NCI-H2107 (cell line): ENCODE results near the gene EEF1G.
A peak's percentile ranks its signal among the peaks of the same experiment; 100 is the strongest.
"Not testable (repeated sequence)": the region's sequence is repeated elsewhere in the genome, so short reads cannot be mapped to it uniquely, and the experiment has no call there.

Experiments used
- DNase-seq: peaks from one replicate; lab custom pipeline; 2025; lab: John Stamatoyannopoulos, UW

Gene EEF1G

DNA sequence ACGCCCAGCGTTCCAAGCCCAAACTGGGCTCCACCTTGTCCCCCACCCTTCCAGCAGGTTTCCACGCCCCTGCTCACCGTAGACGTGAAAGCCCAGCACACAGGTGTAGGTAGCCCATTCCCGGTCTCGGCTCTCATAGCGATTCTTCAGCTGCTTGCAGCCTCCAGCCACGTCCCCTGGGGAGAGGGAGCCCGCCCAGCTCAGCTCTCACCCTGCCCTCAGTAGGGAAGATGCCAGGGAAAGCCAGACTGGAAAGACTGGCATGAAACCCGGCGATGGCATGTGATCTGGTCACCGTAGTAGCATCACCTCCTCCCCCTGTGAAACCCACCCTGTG lies 29.3 kb upstream of the EEF1G start:
- DNase-seq = no peak

DNA sequence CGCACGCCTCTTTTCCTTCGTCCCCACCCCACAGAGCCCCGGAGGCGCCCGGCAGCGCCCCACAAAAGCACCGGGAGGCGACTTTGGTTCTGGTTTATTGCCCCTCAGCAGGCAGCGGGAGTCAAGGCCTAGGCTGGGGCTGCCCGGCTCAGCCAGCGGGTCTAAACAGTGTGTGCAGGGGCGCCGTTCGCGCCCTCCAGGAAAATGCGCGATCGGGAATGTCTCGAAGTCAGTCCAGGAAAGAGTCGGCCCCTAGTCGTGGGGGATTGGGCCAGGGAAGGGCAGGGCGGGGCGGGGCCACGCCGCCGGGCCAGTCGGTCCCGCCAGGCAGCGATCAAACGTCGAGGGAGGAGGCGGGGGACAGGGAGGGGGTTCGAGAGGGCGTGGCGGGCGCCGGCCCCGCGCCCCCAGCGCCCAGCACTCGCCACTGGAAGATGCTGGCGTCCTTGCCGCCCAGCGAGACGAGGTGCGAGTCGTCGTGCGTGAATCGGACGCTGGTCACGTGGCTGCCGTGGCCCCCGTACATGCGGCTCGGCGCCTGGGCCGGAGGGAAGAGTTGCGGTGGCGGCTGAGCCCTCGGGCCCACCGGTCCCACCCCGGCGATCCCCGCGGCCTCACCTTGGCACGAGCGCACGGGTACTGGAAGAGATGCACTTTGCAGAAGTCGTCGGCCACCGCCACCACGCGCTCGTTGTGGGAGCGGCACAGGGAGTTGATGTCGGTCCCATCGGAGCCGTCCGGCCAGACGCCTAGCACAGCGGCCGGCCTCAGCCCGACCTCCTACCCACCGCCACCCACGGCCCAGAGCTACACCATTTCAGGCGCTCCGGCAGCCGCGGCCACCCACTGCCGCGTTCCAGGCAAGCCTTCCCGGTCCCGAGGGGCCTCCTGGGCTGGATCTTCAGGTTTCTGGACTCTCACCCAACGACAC lies 28.7 kb upstream of the EEF1G start:
- DNase-seq = no peak

DNA sequence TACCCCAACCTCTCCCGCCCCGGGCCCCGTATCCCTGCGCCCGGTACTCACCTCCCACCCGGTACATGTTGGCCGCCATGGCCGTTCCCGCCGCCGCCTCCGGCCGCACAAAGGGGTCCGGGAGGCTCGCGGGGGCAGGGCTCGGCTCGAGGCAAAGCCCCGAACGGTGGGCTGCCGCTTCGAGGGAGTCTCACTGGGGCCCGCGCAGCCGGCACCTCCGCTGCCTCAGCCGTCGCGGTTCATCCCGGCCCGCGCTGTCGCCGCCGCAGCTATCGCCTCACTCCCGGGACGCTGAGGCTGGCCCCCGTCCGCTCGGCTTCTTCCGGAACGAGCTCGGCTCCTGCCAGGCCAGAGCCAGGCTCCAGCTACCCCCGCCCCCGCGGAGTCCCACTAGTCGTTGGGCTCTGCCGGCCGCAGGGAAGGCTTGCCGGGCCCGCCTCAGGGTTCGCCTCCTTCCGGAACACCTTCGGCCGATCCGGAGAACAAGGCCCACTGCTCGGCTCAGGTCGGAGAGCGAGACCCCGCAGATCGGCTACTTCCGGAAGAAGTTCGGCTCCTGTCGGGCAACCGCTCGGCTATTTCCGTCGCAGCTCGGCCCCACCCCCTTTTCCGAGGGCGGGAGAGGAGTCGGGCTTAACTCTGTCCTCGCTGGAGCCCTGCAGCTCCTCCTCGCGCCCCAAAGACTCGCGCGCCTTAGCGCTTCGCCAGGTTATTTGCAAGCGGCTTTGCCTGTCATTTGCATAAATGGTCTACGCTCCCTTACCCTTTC lies 27.9 kb upstream of the EEF1G start, which contains the start of gene MTA2:
Gene MTA2 (minus strand): TSS at position 494 of the 769 bp plus-strand sequence. CDS start 415 bp downstream, at position 79.
- peak; percentile 89 for DNase-seq

- DNase-seq = no peak
Measured at GRCh38 chr11:62601122-62601371, 27.4 kb upstream of the EEF1G start.

DNA sequence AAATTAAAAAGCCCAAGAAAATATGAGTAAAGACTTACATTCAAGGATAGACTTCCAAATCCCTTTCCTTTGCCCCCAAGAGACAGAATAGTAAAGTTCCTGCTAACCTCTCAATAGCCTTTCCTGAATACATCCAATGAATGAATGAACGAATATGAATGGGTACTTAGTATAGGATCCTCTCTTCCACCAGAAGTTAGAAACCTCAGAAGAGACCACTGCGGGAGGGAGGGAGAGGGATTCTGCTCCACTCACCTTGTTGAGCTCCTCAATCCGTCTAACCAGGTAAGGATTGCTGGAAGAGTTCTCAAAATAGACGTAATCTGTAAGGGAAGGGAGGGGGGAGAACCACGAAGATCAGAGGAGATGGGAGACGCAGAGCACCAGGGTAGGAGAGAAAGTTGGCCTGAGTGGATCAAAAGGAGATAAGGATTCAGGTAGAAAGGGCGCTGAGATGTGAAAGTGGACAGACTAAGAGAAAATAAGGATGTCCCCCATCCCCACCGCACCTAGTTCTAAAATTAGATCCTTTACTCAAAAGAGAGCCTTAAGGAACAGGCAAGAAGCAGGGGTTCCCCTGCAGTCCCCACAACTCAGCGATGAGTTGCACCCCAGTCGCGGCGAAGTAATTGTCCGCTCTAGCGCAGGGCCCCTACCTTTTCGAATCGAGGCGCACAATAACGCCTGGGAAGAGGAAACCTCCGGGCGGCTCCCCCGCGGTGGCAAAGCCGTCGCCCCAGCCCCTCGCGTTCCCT lies 26.9 kb upstream of the EEF1G start:
- DNase-seq = no peak

DNA sequence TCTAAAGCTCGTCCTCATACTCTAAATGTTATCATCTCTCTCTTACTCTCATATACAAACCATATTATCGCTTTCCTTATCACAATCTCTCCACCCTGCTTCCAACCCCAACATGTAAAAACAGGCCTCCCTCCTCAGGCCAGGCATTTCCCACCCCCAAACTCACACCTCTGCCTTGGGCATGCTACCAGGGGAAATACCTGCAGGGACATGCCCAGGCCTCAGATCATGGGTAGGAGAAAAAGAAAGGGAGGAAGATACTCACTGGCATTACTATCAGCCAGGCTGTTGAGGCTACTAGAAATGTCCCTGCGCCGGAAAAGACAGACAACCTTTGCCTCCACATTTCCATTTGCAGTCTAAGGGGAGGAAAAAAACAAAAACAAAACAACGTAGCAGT lies 26.2 kb upstream of the EEF1G start:
- no peak for DNase-seq

DNA sequence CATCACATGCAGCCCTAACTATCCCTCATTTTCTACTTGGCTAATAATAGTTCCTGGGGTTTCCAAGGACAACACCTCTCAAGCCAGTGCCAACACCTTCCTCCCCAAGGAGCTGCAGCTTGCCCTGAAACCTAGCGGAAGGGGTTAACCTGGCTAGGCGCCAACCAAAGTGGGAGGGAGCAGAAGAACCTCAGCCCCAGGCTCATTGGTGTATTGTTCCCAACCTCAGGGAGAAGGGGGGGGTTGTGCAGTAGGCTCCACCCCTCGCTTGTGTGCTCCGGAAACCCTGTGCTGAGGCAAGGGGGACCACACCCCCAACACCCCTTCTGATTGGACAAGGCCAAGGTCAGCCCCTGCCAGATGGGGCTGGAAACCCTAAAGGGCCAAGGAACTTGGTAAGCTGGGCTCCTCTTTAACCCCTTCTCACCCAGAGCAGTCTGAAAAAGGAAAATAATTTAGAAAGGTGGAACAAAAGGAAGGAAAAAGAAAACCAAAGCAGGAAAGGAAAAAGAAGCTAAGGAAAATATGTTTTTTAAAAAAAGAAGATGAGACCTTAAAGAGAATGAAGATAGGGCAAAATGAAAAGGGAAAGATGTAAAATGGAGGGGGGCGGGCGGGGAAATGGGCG lies 25.5 kb upstream of the EEF1G start:
- peak; percentile 66 for DNase-seq

DNA sequence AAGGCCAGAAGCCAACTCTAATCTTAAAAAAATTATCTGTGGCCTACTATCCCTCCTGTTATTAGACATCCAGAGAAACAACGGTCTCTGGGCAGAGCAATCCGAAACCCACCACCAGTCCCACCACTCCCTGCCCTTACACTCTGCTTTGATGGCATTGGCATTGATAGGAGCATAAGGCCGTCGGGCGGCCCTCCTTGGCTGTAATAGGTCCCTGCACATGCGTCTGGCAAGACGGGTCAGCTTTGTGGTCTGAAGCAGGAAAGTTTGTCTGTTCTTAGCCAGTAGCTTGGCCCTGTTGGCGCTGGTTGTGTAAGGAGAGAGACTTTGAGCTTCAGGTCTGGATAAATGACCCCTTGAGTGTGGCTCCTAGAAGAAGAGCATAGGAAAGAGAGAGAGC lies 21.4 kb upstream of the EEF1G start:
- no peak for DNase-seq

GRCh38 chr11:62593434-62594044 lies 19.8 kb upstream of the EEF1G start:
- no peak for DNase-seq

- no peak for DNase-seq
Measured at GRCh38 chr11:62592989-62593421, 19.3 kb upstream of the EEF1G start.

DNA sequence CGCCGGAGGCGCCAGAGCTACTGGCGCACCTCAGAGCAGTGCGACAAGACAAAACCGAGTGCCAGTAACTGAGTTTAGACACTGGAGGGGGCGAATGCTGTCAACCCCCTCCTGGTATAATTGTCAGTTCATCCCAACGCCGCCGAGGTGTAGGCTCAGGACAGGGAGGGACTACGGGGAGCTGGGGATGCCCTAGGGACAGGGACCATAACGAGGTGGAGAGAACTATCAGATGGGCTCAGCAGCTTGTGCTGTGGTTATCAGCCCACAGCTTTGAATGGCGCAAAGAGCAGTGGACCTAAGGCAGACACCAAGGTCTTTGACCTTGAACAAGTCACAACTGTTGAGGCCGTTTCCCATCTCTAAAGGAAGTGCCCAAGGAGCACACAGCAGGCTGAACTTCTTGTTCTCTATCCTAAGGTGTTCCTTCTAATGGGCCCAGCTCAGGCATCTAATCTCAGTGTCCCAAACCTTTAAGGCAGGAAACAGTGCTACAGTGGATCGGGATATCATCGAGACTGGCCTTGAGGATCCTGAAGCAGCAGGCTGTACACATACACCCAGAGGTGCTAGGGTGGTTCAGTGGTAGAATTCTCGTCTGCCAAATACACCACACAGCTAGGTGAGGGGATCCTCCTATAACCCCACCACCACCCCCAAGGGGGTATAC lies 18.6 kb upstream of the EEF1G start:
- DNase-seq = no peak

- DNase-seq = peak; percentile 98
Measured at GRCh38 chr11:62591448-62592145, 17.9 kb upstream of the EEF1G start, which contains the start of gene TUT1. Gene TUT1, minus strand, starts transcription at chr11:62591523. Its CDS starts 38 bp downstream, at chr11:62591485.

DNA sequence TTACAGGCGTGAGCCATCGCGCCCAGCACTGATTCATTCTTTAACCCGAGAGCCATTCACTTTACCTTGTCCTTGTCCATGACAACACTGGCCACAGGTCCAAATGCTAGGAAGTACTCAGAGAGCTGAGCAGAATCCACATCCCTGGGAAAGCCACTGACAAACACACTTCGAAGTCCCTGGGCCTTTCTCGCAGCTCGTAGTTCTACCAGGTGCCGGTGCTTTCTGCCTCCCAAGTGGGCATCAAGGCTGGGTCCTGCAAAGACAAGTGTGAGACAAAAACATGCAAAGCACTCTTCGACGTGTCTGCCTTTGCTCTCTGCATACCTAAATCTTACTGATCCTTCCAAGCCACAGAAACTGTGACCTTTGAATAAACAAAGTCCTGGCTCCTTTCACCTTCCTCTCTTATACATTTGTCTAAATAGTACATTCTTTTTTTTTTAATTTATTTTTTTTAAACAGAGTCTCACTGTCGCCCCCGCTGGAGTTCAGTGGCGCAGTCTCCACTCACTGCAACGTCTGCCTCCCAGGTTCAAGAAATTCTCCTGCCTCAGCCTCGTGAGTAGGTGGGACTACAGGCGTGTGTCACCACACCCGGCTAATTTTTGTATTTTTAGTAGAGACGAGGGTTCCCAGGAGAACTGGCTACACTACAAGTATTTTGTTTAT lies 15.4 kb upstream of the EEF1G start:
- no peak for DNase-seq

GRCh38 chr11:62585356-62585755 lies 11.7 kb upstream of the EEF1G start:
- not testable (repeated sequence) for DNase-seq

DNA sequence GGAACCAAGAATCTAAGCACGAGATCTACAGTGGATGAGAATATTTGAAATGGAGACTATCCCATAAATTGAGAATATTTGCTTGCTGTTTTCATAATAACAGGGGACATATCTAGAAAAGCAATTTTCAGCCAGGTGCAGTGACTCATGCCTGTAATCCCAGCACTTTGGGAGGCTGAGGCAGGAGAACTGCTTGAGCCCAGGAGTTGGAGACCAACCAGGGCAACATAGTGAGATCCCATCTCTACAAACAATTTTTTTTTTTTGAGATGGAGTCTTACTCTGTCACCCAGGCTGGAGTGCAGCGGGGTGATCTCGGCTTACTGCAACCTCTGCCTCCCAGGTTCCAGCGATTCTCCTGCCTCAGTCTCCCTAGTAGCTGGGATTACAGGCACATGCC lies 8.0 kb upstream of the EEF1G start:
- not testable (repeated sequence) for DNase-seq

DNA sequence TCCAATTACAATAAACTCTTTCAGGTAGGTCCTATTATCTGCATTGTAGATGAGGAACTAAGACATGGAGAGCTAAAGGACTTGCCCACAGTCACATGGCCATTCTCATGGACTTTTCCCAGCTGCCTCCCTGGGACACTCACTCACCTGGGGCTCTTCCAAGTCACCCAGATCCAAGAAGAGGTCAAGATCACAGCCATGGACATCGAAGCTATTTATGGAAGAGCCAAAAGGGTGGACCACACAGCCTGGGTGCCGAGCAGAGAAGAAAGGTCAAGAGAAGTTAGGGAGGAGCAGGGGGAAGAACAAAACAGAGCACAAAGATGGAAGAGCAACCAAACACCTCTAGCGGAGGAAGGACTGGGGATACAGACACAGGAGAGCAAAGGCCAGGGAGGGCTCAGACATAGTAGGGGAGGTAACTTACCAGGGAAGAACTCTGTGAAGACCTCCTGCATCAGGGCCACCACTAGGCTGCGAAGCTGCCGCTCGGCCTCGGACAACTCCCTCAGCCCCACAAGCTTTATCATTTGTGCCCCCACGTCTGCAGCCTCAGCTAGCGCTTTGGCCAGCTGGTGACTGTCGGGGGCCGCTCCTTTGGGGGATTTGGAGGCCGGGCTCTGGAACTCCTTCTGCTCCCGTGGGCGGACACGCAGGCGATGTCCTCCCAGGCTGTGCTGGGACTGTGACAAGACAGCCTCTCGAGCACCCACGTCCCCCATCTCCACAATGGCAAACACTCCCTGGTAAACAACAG lies 7.4 kb upstream of the EEF1G start:
- no peak for DNase-seq

DNA sequence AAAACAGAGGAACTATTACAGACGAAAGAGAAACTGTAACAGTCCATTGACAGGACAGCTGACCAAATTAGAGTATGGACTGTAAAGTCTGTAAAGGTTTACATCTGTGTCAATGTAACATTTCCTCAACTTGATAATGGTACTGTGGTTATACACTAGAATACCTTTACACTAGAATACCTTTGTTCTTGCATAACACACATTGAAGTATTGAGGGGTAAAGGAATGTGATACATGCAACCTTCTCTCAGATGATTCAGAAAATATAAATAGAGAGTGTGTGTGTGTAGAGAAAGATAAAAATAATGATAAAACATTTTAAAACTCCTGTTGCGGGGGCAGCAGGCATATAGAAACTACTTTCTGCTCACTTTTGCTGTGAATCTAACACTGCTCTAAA lies 5.6 kb upstream of the EEF1G start:
- DNase-seq = no peak

DNA sequence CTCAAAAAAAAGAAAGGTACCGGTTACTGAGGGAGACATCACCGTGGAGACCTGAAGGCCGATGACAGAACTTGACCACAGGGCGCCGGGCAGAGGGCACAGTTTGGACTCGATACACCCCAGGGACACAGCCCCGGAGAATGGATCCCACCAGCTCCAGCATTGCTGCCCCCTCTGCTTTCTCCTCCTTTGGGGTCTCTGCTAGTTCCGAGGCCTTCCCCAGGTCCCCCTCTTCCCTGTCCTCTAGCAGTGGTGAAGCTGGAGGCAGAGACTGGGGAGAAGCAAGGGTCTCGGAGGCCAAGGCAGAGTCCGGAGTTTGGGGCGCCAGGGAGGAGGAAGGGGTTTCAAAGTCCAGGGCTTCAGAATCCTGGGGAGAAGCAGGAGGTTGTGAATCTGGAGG lies 4.8 kb upstream of the EEF1G start:
- DNase-seq = no peak

GRCh38 chr11:62577046-62577714 lies 3.5 kb upstream of the EEF1G start:
- DNase-seq = no peak
